PC-9 (cell line): ENCODE results near the gene GABARAPL1.

Experiments
- EZH2 ChIP-seq: fragments of 200-600 bp; sonication (generic); IDR thresholded peaks from 2 replicates; pipeline ENCODE4 v1.8.0; 2017; ENCODE audit warnings: antibody characterized with exemption, low read depth
- TF ChIP-seq, protein P1 (sequence below): fragments of 200-600 bp; sonication (generic); conservative IDR thresholded peaks from 2 replicates; pipeline ENCODE4 v1.6.1; 2017; ENCODE audit warnings: mixed run types, antibody characterized with exemption, mild to moderate bottlenecking, moderate library complexity

DNA sequence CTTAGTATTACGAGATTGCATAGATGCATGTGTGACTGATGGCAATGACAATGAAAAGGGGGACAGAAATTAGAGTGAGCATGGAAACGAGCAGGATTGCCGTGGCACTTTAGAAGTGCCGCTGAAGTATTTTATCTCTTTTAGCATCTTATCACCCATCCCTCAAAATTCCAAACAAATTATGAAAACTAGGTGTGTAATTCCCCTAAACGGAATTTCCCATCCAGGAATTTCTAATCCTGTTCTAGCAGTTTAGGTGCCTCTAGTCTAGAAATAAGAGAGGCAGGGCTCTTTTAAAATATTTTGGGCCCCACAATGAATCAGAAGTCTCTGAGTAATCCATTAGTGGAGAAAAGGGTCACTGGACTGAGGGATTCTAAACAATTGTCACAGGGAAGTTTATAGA, 32.9 kb upstream of the GABARAPL1 start:
- TF ChIP-seq, protein P1, sequence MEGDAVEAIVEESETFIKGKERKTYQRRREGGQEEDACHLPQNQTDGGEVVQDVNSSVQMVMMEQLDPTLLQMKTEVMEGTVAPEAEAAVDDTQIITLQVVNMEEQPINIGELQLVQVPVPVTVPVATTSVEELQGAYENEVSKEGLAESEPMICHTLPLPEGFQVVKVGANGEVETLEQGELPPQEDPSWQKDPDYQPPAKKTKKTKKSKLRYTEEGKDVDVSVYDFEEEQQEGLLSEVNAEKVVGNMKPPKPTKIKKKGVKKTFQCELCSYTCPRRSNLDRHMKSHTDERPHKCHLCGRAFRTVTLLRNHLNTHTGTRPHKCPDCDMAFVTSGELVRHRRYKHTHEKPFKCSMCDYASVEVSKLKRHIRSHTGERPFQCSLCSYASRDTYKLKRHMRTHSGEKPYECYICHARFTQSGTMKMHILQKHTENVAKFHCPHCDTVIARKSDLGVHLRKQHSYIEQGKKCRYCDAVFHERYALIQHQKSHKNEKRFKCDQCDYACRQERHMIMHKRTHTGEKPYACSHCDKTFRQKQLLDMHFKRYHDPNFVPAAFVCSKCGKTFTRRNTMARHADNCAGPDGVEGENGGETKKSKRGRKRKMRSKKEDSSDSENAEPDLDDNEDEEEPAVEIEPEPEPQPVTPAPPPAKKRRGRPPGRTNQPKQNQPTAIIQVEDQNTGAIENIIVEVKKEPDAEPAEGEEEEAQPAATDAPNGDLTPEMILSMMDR, result no peak
- no peak for TF ChIP-seq EZH2
